Breast epithelium (tissue), 4 donors: ENCODE data around the gene INCENP. TPM values are rescaled to one million over a fixed set of nuclear protein-coding genes. Genes with fewer than 3 reads are reported as not detected.

Experiments used
- DNase-seq, 2 donors: peaks; one replicate each; pipeline ENCODE4 v3.0.0-alpha.2; 2019; ENCODE audit warnings: low spot score in 2 of 2
- H3K27ac ChIP-seq, 2 donors: fragments of 200-600 bp; sonication (generic) in 1 of 2; one replicate each; pipeline ENCODE4 v1.5.1; 2016 to 2019; ENCODE audit warnings: mild to moderate bottlenecking in 1 of 2
- H3K27me3 ChIP-seq, 2 donors: fragments of 200-600 bp; sonication (generic) in 1 of 2; one replicate each; pipeline versions ENCODE4 v1.5.1 to v1.6.0; 2017 to 2019; ENCODE audit warnings: control low read depth in 1 of 2, mild to moderate bottlenecking in 1 of 2
- H3K36me3 ChIP-seq: fragments of 200-600 bp; one replicate; pipeline ENCODE4 v1.5.1; 2019
- H3K4me1 ChIP-seq, 2 donors: fragments of 200-600 bp; sonication (generic); one replicate each; pipeline ENCODE4 v1.5.1; 2016 to 2019; ENCODE audit warnings: control low read depth in 1 of 2
- H3K4me3 ChIP-seq, 3 donors: fragments of 200-600 bp; sonication (generic); 1 replicate in 2 of 3; 2 replicates in 1 of 3; pipeline ENCODE4 v1.5.1; 2016 to 2019; ENCODE audit warnings: mild to moderate bottlenecking in 3 of 3, moderate library complexity in 2 of 3
- H3K9me3 ChIP-seq, 2 donors: fragments of 200-600 bp; sonication (generic) in 1 of 2; one replicate each; pipeline ENCODE4 v1.5.1; 2016 to 2019; ENCODE audit warnings: control low read depth in 1 of 2
- POLR2A ChIP-seq: fragments of 450-650 bp; IDR thresholded peaks from one replicate; pipeline ENCODE4 v1.6.1; 2016; ENCODE audit warnings: antibody characterized with exemption, mild to moderate bottlenecking, moderate library complexity
- POLR2AphosphoS5 ChIP-seq, 3 donors: sonication (generic); formaldehyde crosslinking; IDR thresholded peaks; one replicate each; pipeline ENCODE4 v1.6.1; 2017; ENCODE audit warnings: antibody characterized with exemption in 3 of 3
- intact Hi-C: fragments of 100-400 bp; cut with DNase I; formaldehyde crosslinking; loops from one replicate; pipeline ENCODE4 v1.15.1; 2023; ENCODE audit warnings: low total_unique reads
- total RNA-seq, 3 donors: library from RNA; depleted of rRNA; stranded (reverse); fragments of >200 nt; gene quantifications; one replicate each; pipeline ENCODE4 v1.1.0, GENCODE V29; 2016
- TF ChIP-seq, protein P1 (sequence below), 3 donors: fragments of 450-650 bp; IDR thresholded peaks; one replicate each; pipeline ENCODE4 v1.5.1; 2016 to 2017; ENCODE audit warnings: antibody characterized with exemption in 3 of 3, mild to moderate bottlenecking in 3 of 3, moderate library complexity in 3 of 3

INCENP gene
- total RNA-seq, 3 donors from 2014 or later, result 8.5 to 19.0 (median 14.8) TPM

DNA sequence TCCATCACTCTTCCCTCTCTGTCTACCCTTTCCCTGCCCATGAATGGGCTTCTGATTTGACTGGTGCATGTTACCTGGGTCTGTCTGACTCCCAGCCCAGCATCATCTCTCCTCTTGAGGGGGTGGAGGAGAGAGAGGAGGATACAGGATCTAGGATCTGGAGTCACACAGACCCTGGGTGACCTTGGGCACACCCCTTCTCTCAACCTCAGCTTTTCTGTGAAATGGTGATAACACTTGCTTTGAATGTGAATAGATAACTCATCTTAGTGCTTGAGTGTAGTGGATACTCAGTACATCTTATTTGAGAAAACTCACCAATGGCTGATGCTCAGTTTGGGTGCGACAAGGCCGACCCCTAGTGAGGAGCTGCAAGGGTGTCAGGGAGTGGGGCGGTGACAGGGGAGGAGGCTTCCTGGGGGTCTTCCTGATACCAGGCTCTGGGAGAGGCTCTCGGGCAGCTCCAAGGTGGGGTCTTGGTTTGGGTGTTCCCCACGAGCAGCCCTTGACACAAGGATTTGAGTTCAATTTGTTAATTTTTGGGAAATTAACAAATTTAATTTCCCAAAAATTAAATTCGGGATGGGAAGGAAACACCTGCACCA is 9.0 kb downstream of the INCENP start:
- DNase-seq, result no peak
- intact Hi-C loops, result no loop called here
- Histone ChIP-seq H3K27ac (no peak overlapping the region), H3K9me3 (no peaks in the 10 kb centered on the region), H3K27me3 (no peaks in the 10 kb centered on the region), H3K4me1 (no peaks in the 10 kb centered on the region), H3K4me3 (no peak overlapping the region), H3K36me3 (no peaks in the 10 kb centered on the region)
- TF ChIP-seq, protein P1, sequence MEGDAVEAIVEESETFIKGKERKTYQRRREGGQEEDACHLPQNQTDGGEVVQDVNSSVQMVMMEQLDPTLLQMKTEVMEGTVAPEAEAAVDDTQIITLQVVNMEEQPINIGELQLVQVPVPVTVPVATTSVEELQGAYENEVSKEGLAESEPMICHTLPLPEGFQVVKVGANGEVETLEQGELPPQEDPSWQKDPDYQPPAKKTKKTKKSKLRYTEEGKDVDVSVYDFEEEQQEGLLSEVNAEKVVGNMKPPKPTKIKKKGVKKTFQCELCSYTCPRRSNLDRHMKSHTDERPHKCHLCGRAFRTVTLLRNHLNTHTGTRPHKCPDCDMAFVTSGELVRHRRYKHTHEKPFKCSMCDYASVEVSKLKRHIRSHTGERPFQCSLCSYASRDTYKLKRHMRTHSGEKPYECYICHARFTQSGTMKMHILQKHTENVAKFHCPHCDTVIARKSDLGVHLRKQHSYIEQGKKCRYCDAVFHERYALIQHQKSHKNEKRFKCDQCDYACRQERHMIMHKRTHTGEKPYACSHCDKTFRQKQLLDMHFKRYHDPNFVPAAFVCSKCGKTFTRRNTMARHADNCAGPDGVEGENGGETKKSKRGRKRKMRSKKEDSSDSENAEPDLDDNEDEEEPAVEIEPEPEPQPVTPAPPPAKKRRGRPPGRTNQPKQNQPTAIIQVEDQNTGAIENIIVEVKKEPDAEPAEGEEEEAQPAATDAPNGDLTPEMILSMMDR (IDR thresholded peaks at IDR 0.05), result no peak

DNA sequence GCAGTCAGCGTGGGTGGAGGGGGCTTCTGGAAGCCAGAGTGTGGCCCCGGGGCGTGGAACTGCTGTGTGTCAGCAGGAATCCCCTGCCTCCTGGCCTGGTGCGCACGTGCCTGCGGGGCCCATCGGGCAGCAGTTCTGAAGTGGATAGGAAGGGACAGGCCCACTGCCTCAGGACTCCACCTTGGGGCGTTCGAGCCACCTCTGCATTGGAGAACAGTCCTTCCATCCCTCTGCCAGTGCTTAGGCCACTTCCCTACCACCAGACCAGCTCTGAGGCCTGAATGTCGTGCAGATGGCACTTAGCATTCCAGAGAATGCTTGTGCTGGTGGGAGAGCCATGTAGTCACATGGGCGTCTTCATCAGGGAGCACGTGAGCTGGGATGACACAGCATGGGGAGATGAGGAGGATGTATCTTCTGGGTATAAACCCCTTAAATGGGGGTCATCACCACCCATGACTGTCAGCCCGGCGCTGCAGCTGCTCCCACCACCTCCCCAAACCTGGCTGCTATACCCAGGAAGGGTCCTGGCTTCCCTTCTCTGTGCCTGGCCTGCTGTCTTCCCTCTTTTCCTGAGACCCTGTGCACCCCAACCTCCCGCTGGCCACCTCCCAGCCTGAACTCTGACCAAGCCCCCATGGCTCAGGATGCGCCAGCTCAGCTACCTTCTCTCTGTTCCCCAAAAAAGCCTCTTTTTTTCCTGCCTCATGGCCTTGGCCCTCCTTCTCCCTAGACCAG is 9.7 kb downstream of the INCENP start:
- no peaks in the 10 kb centered on the region for H3K9me3 ChIP-seq
- DNase-seq, result no peak
- intact Hi-C loops, result no loop called here
- H3K36me3 ChIP-seq, result no peaks in the 10 kb centered on the region
- no peaks in the 10 kb centered on the region for H3K4me1 ChIP-seq
- TF ChIP-seq POLR2A, result no peak
- TF ChIP-seq, protein P1 (IDR thresholded peaks at IDR 0.05), result no peak
- H3K4me3 ChIP-seq, result no peak overlapping the region
- no peak overlapping the region for H3K27ac ChIP-seq
- H3K27me3 ChIP-seq, result no peaks in the 10 kb centered on the region

DNA sequence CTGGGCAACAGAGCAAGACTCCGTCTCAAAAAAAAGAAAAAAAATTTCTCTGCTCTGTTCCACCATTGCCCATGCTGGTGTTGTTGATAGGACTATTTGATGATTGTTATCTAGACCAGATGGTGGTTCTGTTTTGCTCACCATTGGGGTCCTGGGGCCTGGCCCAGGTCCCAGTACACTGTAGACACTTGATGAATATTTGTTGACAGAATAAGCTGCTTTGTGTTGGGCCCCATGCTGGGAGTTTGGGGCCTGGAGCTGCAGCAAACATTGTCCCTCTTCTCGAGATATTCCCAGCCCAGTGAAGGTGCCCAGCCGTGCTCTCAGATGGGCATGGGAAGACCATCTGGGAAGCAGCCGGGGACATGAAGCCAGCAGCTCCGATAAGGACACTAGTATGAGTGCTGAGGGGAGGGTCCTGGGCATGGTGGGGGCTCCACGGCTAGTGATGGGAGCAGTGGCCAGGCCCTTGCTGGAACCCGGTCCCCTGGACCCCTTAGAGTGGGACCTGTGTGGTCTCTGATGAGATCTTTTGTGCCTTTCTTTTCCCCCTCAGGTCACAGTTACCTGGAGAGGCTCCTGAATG is 13.6 kb downstream of the INCENP start:
- Histone ChIP-seq H3K4me3 (no peak overlapping the region), H3K36me3 (no peaks in the 10 kb centered on the region), H3K4me1 (no peaks in the 10 kb centered on the region), H3K27me3 (no peaks in the 10 kb centered on the region), H3K9me3 (no peaks in the 10 kb centered on the region), H3K27ac (no peak overlapping the region)
- intact Hi-C loops, result no loop called here
- TF ChIP-seq POLR2AphosphoS5 (IDR thresholded peaks at IDR 0.05), result no peak
- TF ChIP-seq POLR2A, result no peak
- peak in 1 of 2 donors; percentile 12 for DNase-seq

DNA sequence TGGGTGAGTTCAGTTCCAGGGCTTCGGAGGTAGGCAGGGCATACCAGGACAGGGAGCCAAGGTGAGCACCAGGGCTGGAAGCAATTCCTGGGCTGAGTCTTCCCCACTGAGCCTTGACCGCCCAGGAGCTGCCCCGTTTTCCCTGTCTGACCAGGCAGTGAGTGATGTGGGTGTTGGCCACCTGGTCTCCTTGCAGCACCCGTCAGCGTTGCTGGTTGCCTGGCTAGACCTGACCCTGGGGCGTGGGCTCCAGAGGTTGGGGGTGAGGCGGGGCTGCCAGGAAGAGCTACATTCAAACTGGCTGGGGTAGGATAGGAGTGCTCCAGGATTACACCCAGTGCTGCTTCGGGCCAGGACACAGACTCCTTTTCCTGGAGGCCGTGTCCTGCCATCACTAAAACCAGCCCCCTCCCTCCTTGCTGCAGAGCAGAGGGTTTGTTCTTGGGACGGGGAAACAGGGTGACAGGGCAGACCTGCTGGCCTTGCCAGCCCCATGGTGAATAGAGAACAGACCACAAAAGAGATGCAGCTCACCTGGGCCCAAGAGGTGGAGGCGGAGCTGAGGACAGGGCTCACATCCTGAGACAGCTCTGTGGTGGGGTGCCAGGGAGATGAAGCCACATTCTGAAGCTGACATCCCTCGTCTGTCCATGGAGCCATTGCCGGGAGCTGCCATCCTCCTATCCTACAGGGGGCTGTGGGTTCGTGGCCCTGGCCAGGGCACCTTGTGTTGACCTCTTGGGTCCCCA is 14.2 kb downstream of the INCENP start:
- peak in 1 of 2 donors; percentile 5 for DNase-seq
- no peak for TF ChIP-seq POLR2A
- TF ChIP-seq POLR2AphosphoS5 (IDR thresholded peaks at IDR 0.05), result no peak
- TF ChIP-seq, protein P1 (IDR thresholded peaks at IDR 0.05), result no peak
- intact Hi-C loops, result no loop called here
- Histone ChIP-seq H3K4me1 (no peaks in the 10 kb centered on the region), H3K36me3 (no peaks in the 10 kb centered on the region), H3K4me3 (no peak overlapping the region), H3K27me3 (no peaks in the 10 kb centered on the region), H3K9me3 (no peaks in the 10 kb centered on the region), H3K27ac (no peak overlapping the region)

DNA sequence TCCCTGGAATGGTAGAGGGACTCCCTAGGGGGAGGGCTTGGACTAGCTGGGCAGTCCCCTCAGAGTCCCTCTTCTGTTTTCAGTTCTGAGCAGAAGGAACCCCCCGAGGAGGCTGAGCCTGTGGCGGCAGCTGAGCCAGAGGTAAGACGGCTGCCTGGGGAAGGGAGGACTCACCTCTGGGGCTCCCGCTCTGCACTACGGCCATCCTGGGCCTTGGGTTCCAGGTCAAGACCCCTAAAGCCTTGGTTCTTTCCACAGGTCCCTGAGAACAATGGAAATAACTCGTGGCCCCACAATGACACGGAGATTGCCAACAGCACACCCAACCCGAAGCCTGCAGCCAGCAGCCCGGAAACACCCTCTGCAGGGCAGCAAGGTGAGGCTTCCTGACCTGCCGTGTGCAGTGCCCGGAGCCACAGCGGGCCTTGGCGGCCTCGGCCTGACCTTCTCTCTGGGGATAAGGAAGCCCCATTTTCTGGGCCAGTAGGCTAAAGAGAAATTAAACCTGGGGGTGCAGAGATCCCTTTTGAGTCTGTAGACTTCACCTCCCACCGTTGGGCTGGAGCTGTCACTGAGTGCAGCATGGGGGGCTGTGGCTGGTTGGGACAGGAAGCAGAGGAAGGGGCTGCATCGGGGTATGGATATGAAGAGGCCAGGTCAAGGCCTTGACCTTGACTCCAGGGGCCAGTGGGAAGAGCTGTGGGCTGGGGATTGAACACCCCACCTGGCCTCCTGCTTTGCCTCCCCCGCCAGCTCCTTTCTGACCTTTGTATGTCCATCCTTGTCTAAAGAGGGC is 15.0 kb downstream of the INCENP start:
- Histone ChIP-seq H3K4me1 (no peaks in the 10 kb centered on the region), H3K27ac (no peak overlapping the region), H3K9me3 (no peaks in the 10 kb centered on the region), H3K4me3 (no peak overlapping the region), H3K36me3 (no peaks in the 10 kb centered on the region), H3K27me3 (no peaks in the 10 kb centered on the region)
- no peak for DNase-seq
- TF ChIP-seq POLR2AphosphoS5 (IDR thresholded peaks at IDR 0.05) (no peak), POLR2A (no peak)
- intact Hi-C loops, result no loop called here
